GM19023 (cell line): ENCODE results near the gene PACSIN1.

Experiments used
- ATAC-seq: cut with Tn5 transposase; IDR thresholded peaks from one replicate; pipeline ENCODE4 v1.9.1; 2021; ENCODE audit warnings: mild to moderate bottlenecking, moderate library complexity; ENCODE audit not compliant: unreplicated experiment

The PACSIN1 gene

GRCh38 chr6:34465531-34466241, at the start of gene PACSIN1:
TSS of gene PACSIN1 (plus strand) at chr6:34466076. CDS start at chr6:34526306, 60,230 bp downstream.
- ATAC-seq, result no peak

GRCh38 chr6:34416877-34417371, 49.0 kb upstream of the PACSIN1 start:
- no peak for ATAC-seq

GRCh38 chr6:34418367-34418766, 47.5 kb upstream of the PACSIN1 start:
- no peak for ATAC-seq

- no peak for ATAC-seq
Measured at GRCh38 chr6:34423254-34423653, 42.6 kb upstream of the PACSIN1 start.

- no peak for ATAC-seq
Measured at GRCh38 chr6:34424200-34425131, 41.4 kb upstream of the PACSIN1 start.

GRCh38 chr6:34425132-34425497, 40.8 kb upstream of the PACSIN1 start:
- no peak for ATAC-seq

GRCh38 chr6:34425498-34426410, 40.1 kb upstream of the PACSIN1 start, which contains the start of gene RPS10:
TSS of gene RPS10 (minus strand) at chr6:34426069. CDS start at chr6:34425221, 848 bp downstream.
- peak; percentile 88 for ATAC-seq

- ATAC-seq, result no peak
Measured at GRCh38 chr6:34435916-34436315, 30.0 kb upstream of the PACSIN1 start.

- ATAC-seq, result no peak
Measured at GRCh38 chr6:34436803-34437643, 28.9 kb upstream of the PACSIN1 start.

- ATAC-seq, result no peak
Measured at GRCh38 chr6:34437644-34437970, 28.3 kb upstream of the PACSIN1 start.

- ATAC-seq, result no peak
Measured at GRCh38 chr6:34438705-34439104, 27.2 kb upstream of the PACSIN1 start.

GRCh38 chr6:34439442-34439841, 26.4 kb upstream of the PACSIN1 start:
- no peak for ATAC-seq

GRCh38 chr6:34441526-34441925, 24.4 kb upstream of the PACSIN1 start:
- ATAC-seq, result no peak

- ATAC-seq, result no peak
Measured at GRCh38 chr6:34445313-34445860, 20.5 kb upstream of the PACSIN1 start.

- ATAC-seq, result no peak
Measured at GRCh38 chr6:34447386-34447785, 18.5 kb upstream of the PACSIN1 start.

- ATAC-seq, result no peak
Measured at GRCh38 chr6:34447910-34448309, 18.0 kb upstream of the PACSIN1 start.

GRCh38 chr6:34451192-34451591, 14.7 kb upstream of the PACSIN1 start:
- ATAC-seq, result no peak

GRCh38 chr6:34455831-34456230, 10.0 kb upstream of the PACSIN1 start:
- no peak for ATAC-seq

- ATAC-seq, result no peak
Measured at GRCh38 chr6:34457382-34457741, 8.5 kb upstream of the PACSIN1 start.
